ENCODE data around the gene MGRN1. TPM values are rescaled to one million over a fixed set of nuclear protein-coding genes. Genes with fewer than 3 reads are reported as not detected.

The MGRN1 gene
- total and polyA plus RNA-seq, 2 donors (not counting 1 experiment from before 2014, with no cell fraction given) = 22.7 to 89.2 TPM

DNA sequence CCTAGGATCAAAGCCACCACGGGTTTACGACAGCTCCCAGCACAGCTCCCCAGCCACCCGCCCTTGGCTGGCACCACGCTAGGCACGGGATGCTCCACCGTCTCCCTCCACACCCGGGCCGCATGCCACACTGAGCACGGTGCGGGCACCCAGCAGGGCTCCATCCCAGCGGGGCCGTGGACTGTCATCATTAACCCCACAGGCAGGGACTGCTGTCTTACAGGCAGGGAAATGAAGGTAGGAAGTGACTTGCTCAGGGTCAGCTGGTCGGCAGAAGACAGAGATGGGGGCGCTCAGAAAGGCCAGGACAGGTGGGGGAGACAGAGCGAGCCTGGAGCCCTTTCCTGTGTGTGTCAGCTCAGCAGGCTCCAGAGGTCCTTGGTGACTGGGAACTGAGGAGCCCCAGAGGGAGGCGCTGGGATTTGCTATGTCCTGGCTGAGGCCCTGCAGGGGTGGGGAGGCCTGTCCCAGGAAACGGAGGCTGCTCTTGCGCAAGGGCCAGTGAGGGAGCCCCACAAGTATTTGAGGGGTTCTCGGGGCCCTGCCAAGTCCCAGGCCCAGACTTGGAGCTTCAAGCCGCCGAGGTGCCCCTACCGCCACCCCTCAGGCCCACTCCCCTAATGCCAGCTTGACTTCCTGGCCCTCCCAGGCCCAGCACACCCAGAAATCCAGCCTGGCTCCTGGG is 13.1 kb upstream of the MGRN1 start:
- POLR2A ChIA-PET = interaction anchor here (0.7 kb wide), 1 partner anchor 9 kb away, joined by 6 read pairs; no protein-coding TSS in a partner anchor
- WGBS (ENCODE audit: insufficient coverage) = 97% methylated on average over 16 of the region's 22 CpGs
- no peak for ATAC-seq (ENCODE audit: low read depth)
- H3K4me2 ChIP-seq (replicated peaks; ENCODE audit: low read depth, low read length, poor library complexity, severe bottlenecking) = no peak overlapping the region
- no peak overlapping the region for H3K4me3 ChIP-seq (ENCODE audit: control extremely low read depth in 1 of 5, extremely low read depth in 1 of 5, insufficient read depth in 1 of 5, low read depth in 2 of 5, low read length in 4 of 5)
- intact Hi-C loops (cut with micrococcal nuclease) = loop anchor here (10.0 kb wide), 2 partner anchors 497 to 1347 kb away; partner anchors contain the start of gene ADCY9
- no peak overlapping the region for H3K27ac Mint-ChIP-seq
- no peak overlapping the region for H3K9ac ChIP-seq (ENCODE audit: low read length)
- no peaks in the 10 kb centered on the region for H3K9me3 Mint-ChIP-seq (ENCODE audit: insufficient read depth)
- peaks cover 0 to 7% of the 10 kb centered on the region in 2 experiments for H3K36me3 ChIP-seq (replicated peaks in 1 of 2; ENCODE audit: control extremely low read depth in 1 of 2, control insufficient read depth in 1 of 2, extremely low read depth in 1 of 2, insufficient read depth in 2 of 2, low read length in 1 of 2)
- H3K79me2 ChIP-seq (ENCODE audit: control insufficient read depth, insufficient read depth, low read length) = peaks cover 37% of the 10 kb centered on the region
- H4K20me1 ChIP-seq (ENCODE audit: control insufficient read depth, insufficient read depth, low read length, poor library complexity, severe bottlenecking) = peaks cover 50% of the 10 kb centered on the region
- no peak for DNase-seq
- TF ChIP-seq EZH2 (IDR thresholded peaks at IDR 0.05; ENCODE audit: borderline replicate concordance, insufficient read depth, low read depth, low read length, poor library complexity, severe bottlenecking) = no peak
- TF ChIP-seq, protein P1, sequence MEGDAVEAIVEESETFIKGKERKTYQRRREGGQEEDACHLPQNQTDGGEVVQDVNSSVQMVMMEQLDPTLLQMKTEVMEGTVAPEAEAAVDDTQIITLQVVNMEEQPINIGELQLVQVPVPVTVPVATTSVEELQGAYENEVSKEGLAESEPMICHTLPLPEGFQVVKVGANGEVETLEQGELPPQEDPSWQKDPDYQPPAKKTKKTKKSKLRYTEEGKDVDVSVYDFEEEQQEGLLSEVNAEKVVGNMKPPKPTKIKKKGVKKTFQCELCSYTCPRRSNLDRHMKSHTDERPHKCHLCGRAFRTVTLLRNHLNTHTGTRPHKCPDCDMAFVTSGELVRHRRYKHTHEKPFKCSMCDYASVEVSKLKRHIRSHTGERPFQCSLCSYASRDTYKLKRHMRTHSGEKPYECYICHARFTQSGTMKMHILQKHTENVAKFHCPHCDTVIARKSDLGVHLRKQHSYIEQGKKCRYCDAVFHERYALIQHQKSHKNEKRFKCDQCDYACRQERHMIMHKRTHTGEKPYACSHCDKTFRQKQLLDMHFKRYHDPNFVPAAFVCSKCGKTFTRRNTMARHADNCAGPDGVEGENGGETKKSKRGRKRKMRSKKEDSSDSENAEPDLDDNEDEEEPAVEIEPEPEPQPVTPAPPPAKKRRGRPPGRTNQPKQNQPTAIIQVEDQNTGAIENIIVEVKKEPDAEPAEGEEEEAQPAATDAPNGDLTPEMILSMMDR (IDR thresholded peaks at IDR 0.05) = no peak
- H3K27me3 ChIP-seq (replicated peaks in 1 of 4; ENCODE audit: control extremely low read depth in 1 of 4, control insufficient read depth in 3 of 4, insufficient read depth in 4 of 4, low read length in 3 of 4) = no peaks in the 10 kb centered on the region
- H3K4me3 Mint-ChIP-seq = no peak overlapping the region
- H2AFZ ChIP-seq (ENCODE audit: insufficient read depth, low read depth, low read length, poor library complexity, severe bottlenecking) = no peak overlapping the region
- H3K4me1 ChIP-seq (ENCODE audit: control insufficient read depth in 2 of 2, insufficient read depth in 2 of 2, low read length in 2 of 2) = peaks cover 23 to 30% of the 10 kb centered on the region in 2 donors
- H3K27me3 Mint-ChIP-seq = no peaks in the 10 kb centered on the region
- H3K27ac ChIP-seq (ENCODE audit: low read length in 2 of 2) = no peak overlapping the region
- peaks cover 0 to 9% (median 0%) of the 10 kb centered on the region in 3 donors for H3K9me3 ChIP-seq (ENCODE audit: control extremely low read depth in 1 of 3, control insufficient read depth in 2 of 3, insufficient read depth in 1 of 3, low read length in 2 of 3)
- CTCF ChIA-PET = interaction anchor here (0.7 kb wide), 1 partner anchor 13 kb away, joined by 6 read pairs; no protein-coding TSS in a partner anchor
- H3K4me1 Mint-ChIP-seq = peaks cover 25% of the 10 kb centered on the region

DNA sequence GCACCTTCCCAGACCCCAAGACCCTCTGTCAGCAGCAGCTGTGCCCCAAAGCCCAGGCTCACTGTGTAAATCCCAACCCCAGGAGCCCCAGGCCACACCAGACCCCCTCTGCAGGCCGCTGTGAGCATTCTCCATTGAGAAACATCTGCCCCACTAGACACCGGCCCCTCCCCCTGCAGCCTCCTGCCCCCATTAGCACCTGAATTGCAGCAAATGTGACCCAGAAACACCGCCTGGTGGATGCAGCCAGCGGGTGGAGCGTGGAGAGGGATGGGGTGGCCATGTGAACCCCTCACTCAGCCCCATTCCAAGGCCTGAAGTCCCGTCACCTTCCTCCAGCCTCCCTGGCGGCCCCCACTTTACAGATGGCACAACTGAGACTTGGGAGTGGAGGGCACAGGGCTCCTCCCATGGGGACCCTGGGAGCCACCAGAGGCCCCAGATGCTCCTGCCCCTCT is 12.1 kb upstream of the MGRN1 start:
- H2AFZ ChIP-seq (ENCODE audit: insufficient read depth, low read depth, low read length, poor library complexity, severe bottlenecking) = no peak overlapping the region
- H3K9ac ChIP-seq (ENCODE audit: low read length) = no peak overlapping the region
- POLR2A ChIA-PET = interaction anchor here (0.7 kb wide), 1 partner anchor 10 kb away, joined by 6 read pairs; no protein-coding TSS in a partner anchor
- CTCF ChIA-PET = interaction anchor here (0.7 to 5.4 kb wide), 3 partner anchors 12 to 107 kb away, joined by 3 to 50 read pairs (median 6); partner anchors contain the start of gene MGRN1
- ATAC-seq (ENCODE audit: low read depth) (no peak), DNase-seq (no peak)
- H3K4me1 ChIP-seq (ENCODE audit: control insufficient read depth in 2 of 2, insufficient read depth in 2 of 2, low read length in 2 of 2) = peaks cover 28 to 39% of the 10 kb centered on the region in 2 donors
- WGBS (ENCODE audit: insufficient coverage) = 93% methylated on average over 6 of the region's 7 CpGs
- H4K20me1 ChIP-seq (ENCODE audit: control insufficient read depth, insufficient read depth, low read length, poor library complexity, severe bottlenecking) = peaks cover 50% of the 10 kb centered on the region
- TF ChIP-seq EZH2 (IDR thresholded peaks at IDR 0.05; ENCODE audit: borderline replicate concordance, insufficient read depth, low read depth, low read length, poor library complexity, severe bottlenecking) = no peak
- TF ChIP-seq, protein P1 (IDR thresholded peaks at IDR 0.05) = no peak
- peaks cover 0 to 7% of the 10 kb centered on the region in 2 experiments for H3K36me3 ChIP-seq (replicated peaks in 1 of 2; ENCODE audit: control extremely low read depth in 1 of 2, control insufficient read depth in 1 of 2, extremely low read depth in 1 of 2, insufficient read depth in 2 of 2, low read length in 1 of 2)
- no peaks in the 10 kb centered on the region for H3K9me3 Mint-ChIP-seq (ENCODE audit: insufficient read depth)
- peak overlapping the region; percentile 64 for H3K4me3 Mint-ChIP-seq
- peaks cover 29% of the 10 kb centered on the region for H3K4me1 Mint-ChIP-seq
- H3K27ac Mint-ChIP-seq = no peak overlapping the region
- intact Hi-C loops (cut with micrococcal nuclease) = loop anchor here (10.0 kb wide), 2 partner anchors 498 to 1348 kb away; partner anchors contain the start of gene ADCY9
- H3K27me3 Mint-ChIP-seq = no peaks in the 10 kb centered on the region
- no peak overlapping the region for H3K27ac ChIP-seq (ENCODE audit: low read length in 2 of 2)
- peak overlapping the region; percentile 99 for H3K4me2 ChIP-seq (replicated peaks; ENCODE audit: low read depth, low read length, poor library complexity, severe bottlenecking)
- H3K79me2 ChIP-seq (ENCODE audit: control insufficient read depth, insufficient read depth, low read length) = peaks cover 37% of the 10 kb centered on the region
- H3K4me3 ChIP-seq (ENCODE audit: control extremely low read depth in 1 of 5, extremely low read depth in 1 of 5, insufficient read depth in 1 of 5, low read depth in 2 of 5, low read length in 4 of 5) = no peak overlapping the region
- H3K27me3 ChIP-seq (replicated peaks in 1 of 4; ENCODE audit: control extremely low read depth in 1 of 4, control insufficient read depth in 3 of 4, insufficient read depth in 4 of 4, low read length in 3 of 4) = no peaks in the 10 kb centered on the region
- H3K9me3 ChIP-seq (ENCODE audit: control extremely low read depth in 1 of 3, control insufficient read depth in 2 of 3, insufficient read depth in 1 of 3, low read length in 2 of 3) = peaks cover 0 to 9% (median 0%) of the 10 kb centered on the region in 3 donors

Data from B cell (primary cell).